Activated T-cell treated with anti-CD3 and anti-CD28 coated beads for 1 hour (primary cell): ENCODE results near the gene PTGDS.
"Not testable (repeated sequence)": the region's sequence is repeated elsewhere in the genome, so short reads cannot be mapped to it uniquely, and the experiment has no call there.

Source experiments
- DNase-seq: peaks from one replicate; pipeline ENCODE4 v3.0.0-alpha.2; 2020; ENCODE audit warnings: low read depth

Gene PTGDS

GRCh38 chr9:136991993-136992818 lies 14.9 kb downstream of the PTGDS start, which contains the start of gene PAXX:
Gene PAXX, plus strand, starts transcription at chr9:136992422. Its CDS starts 22 bp downstream, at chr9:136992444.
- peak; percentile 92 for DNase-seq

DNA sequence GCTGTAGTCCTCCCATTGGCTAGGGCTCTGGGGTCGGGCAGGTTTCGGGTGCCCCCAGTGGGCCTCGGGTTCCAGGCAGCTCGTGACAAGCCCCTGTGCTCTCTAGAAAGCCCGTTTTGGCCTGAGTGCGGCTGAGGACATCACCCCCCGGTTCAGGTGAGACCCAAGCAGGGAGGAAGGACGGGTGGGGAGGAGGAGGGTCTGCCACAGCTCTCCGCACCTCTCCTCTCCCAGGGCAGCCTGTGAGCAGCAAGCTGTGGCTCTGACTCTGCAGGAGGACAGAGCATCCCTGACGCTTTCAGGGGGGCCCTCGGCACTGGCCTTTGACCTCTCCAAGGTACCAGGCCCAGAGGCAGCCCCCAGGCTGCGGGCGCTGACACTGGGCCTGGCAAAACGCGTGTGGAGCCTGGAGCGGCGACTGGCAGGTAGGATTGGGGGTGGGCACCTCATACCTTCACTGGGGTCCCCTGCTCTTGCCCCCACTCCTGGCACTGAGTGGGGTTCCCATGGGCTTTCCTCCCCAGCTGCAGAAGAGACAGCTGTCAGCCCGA lies 15.6 kb downstream of the PTGDS start:
- DNase-seq, result no peak

- no peak for DNase-seq
These were observed 17.0 kb downstream of the PTGDS start for GRCh38 chr9:136994180-136994887.

GRCh38 chr9:136994888-136995230 lies 17.6 kb downstream of the PTGDS start:
- DNase-seq, result no peak

GRCh38 chr9:136995362-136995761 lies 18.1 kb downstream of the PTGDS start:
- no peak for DNase-seq

DNA sequence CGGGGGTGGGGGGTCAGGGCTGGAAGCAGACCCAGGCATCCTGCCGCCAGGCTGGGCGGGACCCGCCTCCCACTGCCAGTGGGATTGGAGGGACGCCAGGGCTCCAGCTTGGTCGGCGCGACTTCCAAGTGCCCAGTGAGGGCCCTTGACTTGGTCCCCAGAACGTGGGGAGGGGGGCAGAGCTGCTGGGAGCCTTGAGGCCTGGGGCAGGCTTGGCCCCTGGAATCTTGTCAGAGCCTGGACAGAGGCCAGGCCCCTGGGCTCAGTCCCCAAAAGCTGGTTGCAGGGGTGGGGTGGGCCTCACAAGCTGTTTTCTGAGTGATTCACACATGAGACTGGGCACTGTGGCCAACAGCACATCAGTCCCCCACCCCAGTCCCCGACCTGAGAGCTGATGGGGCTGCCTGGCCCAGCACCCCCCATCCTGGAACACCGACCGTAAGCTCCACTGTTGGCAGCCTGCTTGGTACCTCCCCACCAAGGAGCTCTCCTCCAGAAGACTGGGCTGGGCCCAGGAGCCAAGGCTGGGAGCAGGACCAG lies 18.5 kb downstream of the PTGDS start:
- no peak for DNase-seq

DNA sequence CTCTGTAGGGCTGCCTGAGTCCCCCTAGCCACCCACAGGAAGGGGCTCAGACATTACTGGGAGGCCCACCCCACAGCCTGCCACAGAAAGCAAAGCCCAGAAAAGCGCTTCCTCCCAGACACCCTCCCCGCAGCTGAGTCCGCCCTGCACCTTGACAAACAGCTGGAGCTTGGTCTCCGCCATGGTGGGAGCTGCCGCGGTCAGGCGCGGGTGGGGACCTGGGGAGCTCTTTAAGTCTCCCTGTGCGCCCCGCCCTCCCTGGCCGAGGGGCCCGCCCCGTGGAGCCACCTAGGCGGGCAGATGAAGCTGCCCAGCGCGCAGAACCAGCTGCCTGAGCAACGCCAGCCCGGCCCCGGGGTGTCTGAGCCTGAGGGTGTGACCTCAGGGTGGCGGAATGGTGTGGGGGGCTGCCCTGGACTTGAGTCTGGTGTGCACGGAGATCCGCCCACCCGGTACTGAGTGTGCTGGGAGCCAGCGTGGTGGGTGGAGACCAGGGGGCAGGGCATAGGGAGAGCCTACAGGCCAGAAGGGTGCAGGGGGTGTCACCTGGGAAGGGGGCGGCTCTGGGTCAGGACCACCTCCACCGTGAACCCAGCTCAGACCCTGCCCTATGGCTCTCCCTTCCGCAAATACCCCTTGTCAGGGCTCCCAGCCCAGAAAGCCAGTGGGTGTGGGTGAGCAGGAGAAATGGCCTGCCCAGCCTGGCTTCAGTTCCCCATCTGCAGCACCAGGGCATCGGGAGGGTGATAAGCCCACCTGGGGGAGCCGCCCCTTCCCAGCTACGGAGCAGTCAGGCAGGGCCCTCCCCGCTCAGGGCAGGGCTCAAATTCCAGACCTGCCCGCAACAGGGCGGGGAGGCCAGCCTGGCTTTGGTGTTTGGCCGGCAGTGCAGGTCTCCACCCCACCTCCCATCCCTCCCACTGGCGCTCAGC lies 19.3 kb downstream of the PTGDS start, which contains the start of gene CLIC3:
TSS of gene CLIC3 (minus strand) at position 208 of the 932 bp plus-strand sequence. CDS start at position 183, 25 bp downstream.
- peak; percentile 40 for DNase-seq

GRCh38 chr9:136997371-136997770 lies 20.1 kb downstream of the PTGDS start:
- DNase-seq, result no peak

DNA sequence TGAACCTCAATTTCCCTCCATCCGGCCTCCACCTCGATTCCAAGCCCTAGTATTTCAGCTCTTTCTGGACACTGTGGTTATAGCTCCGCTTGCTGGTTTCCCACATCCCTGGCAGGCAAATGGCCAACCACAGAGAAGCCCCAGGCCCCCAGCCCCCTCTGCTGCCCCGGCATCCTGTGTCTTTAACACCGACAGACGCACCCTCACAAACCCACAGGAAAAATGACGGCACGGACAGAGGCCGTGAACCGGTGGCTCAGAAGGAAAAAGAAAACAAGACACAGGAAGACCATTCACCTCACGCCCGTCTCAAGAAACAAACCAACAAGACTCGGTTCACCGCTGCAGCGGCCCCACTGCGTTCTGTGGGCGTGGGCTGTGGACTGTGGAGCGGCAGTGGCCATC lies 20.5 kb downstream of the PTGDS start:
- no peak for DNase-seq

DNA sequence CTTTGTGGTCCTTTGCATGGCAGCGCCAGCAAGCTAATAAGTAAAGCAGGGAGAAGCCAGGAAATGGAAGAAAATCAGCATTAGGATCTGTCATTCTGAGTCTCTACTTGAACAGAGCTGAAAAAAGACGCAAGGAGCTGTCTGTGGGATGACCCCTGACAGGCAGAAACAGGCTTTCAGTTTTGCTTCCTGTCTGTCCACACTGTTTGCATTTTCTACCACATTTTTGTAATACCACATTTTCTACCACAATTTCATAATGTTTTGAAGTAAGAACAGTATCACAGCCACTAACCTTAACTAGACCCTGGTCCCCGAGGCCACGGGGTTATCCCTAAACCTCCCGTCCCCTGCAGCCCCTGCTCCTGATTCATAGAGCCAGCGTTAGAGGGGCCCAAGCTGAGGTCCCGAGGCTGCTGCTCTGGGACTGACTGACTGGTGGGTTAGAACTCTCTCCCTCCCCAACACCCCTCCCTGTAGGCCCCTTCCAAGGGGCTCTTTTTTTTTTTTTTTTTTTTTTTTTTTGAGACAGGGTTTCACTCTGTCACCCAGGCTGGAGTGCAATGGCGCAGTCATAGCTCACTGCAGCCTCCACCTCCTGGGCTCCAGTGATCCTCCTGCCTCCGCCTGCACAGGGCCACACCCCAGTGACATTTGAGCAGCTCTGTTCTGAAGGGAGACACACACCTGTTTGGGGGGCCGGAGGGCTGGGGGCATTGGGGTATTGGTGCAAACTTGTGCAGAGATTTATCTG lies 23.1 kb downstream of the PTGDS start:
- no peak for DNase-seq

DNA sequence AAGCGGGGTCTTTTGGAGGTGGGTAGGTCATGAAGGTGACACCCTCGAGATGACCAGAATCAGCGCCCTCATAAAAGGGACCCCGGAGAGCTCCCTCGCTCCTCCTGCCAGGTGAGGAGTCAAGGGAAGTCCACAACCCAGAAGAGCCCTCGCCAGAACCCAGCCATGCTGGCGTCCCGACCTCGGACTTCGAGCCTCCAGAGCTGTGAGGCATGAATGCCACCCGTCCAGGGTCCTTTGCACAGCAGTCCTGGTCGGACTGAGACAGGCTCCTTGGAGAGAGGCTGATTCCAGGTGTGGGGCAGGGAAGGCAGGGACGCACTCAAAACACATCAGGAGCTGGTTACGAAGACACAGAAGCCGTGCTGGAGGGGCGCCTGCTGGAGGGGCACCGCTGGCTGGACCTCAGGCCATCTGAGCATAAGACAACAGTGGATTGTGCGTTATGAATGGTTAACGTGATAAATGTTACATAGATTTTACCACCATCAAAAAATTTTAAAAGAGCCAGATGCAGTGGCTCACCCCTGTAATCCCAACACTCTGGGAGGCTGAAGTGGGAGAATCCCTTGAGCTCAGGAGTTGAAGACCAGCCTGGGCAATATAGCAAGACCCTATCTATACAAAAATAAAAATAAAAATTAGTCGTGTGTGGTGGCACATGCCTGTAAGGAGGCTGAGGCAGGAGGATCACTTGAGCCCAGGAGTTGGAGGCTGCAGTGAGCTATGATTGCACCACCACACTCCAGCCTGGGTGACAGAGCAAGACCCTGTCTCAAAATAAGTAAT lies 24.7 kb downstream of the PTGDS start:
- DNase-seq, result no peak

- no peak for DNase-seq
These were observed 25.3 kb downstream of the PTGDS start for GRCh38 chr9:137002646-137003041.

- not testable (repeated sequence) for DNase-seq
These were observed 27.0 kb downstream of the PTGDS start for GRCh38 chr9:137004285-137004684.

GRCh38 chr9:137006116-137007003 lies 29.1 kb downstream of the PTGDS start:
- DNase-seq, result no peak

- DNase-seq, result no peak
These were observed 30.0 kb downstream of the PTGDS start for GRCh38 chr9:137007108-137007815.

DNA sequence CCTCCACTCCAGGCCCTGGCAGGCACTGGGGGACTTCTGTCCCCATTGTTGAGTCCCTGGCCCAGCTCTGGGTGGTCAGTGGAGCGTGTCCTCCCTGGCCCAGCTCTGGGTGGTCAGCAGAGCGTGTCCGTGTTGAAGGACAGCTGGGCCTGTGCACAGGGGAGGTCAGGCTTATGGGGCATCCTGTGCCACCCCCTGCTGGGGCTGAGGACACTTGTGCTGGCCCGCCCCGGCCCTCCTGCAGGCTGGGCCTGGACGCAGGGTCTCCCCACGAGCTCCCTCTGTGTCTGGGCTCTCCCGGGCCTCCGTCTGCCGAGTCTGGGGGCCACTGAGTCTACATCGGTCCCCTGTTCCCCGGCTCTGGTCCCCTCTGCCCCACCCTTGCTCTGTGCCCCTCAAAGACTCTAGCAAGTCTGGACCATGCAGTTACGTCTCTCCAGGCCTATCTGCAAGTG lies 30.5 kb downstream of the PTGDS start:
- DNase-seq, result no peak

GRCh38 chr9:137008312-137008711 lies 31.0 kb downstream of the PTGDS start:
- DNase-seq, result no peak

- no peak for DNase-seq
These were observed 31.9 kb downstream of the PTGDS start for GRCh38 chr9:137009217-137009616.
